Activated T-helper 17 cell treated with anti-CD3 and anti-CD28 coated beads, Interleukin-2, amount 50 U/mL, for 72 hours (primary cell): ENCODE data around the gene STARD5. TPM values are rescaled to one million over a fixed set of nuclear protein-coding genes. Genes with fewer than 3 reads are reported as not detected.

Experiments
- ATAC-seq: fragments of 150-1000 bp; cut with Tn5 transposase; replicated peaks from 2 replicates; pipeline ENCODE4 v1.10.0; 2021; ENCODE audit warnings: mild to moderate bottlenecking, moderate library complexity
- H3K27ac Mint-ChIP-seq: one replicate; pipeline ENCODE4 v1.8.0; 2022; ENCODE audit warnings: mixed read lengths
- H3K27me3 Mint-ChIP-seq: one replicate; pipeline ENCODE4 v1.8.0; 2022; ENCODE audit warnings: mixed read lengths
- H3K36me3 Mint-ChIP-seq: one replicate; pipeline ENCODE4 v1.8.0; 2022; ENCODE audit warnings: low read depth, mild to moderate bottlenecking, mixed read lengths
- H3K4me1 Mint-ChIP-seq: one replicate; pipeline ENCODE4 v1.8.0; 2022; ENCODE audit warnings: mixed read lengths
- H3K4me3 Mint-ChIP-seq: one replicate; pipeline ENCODE4 v1.8.0; 2022; ENCODE audit warnings: mild to moderate bottlenecking, mixed read lengths
- H3K9me3 Mint-ChIP-seq: one replicate; pipeline ENCODE4 v1.8.0; 2022; ENCODE audit warnings: mixed read lengths
- total RNA-seq, 2 donors: library from RNA; stranded (reverse); gene quantifications; one replicate each; pipeline ENCODE4 v1.2.3, GENCODE V29; 2022

STARD5 gene
- total RNA-seq, 2 donors from 2014 or later: 5.9 to 8.8 TPM

- peak overlapping the region; percentile 54 for H3K27ac Mint-ChIP-seq
- no peak for ATAC-seq
- H3K4me3 Mint-ChIP-seq: no peak overlapping the region
- H3K36me3 Mint-ChIP-seq: peaks cover 89% of the 10 kb centered on the region
- H3K4me1 Mint-ChIP-seq: peaks cover 24% of the 10 kb centered on the region
- no peaks in the 10 kb centered on the region for H3K27me3 Mint-ChIP-seq
- no peaks in the 10 kb centered on the region for H3K9me3 Mint-ChIP-seq
Observed at GRCh38 chr15:81311752-81312464, 12.0 kb downstream of the STARD5 start.

- peak overlapping the region; percentile 45 for H3K27ac Mint-ChIP-seq
Observed at GRCh38 chr15:81310480-81310879, 13.5 kb downstream of the STARD5 start.

GRCh38 chr15:81309647-81310450, 14.1 kb downstream of the STARD5 start:
- Mint-ChIP-seq H3K4me1 (peaks cover 10% of the 10 kb centered on the region), H3K9me3 (no peaks in the 10 kb centered on the region), H3K27me3 (no peaks in the 10 kb centered on the region), H3K36me3 (peaks cover 91% of the 10 kb centered on the region), H3K27ac (peak overlapping the region; percentile 45), H3K4me3 (no peak overlapping the region)
- ATAC-seq: no peak

More at GRCh38 chr15:81310480-81310879, 13.5 kb downstream of the STARD5 start:
- Mint-ChIP-seq H3K4me1 (peaks cover 15% of the 10 kb centered on the region), H3K9me3 (no peaks in the 10 kb centered on the region), H3K36me3 (peaks cover 90% of the 10 kb centered on the region), H3K4me3 (no peak overlapping the region), H3K27me3 (no peaks in the 10 kb centered on the region)
- no peak for ATAC-seq

- Mint-ChIP-seq H3K36me3 (peaks cover 97% of the 10 kb centered on the region), H3K4me1 (peaks cover 24% of the 10 kb centered on the region)
- no peak for ATAC-seq
Observed at GRCh38 chr15:81308260-81308659, 15.7 kb downstream of the STARD5 start.

GRCh38 chr15:81304226-81304625, 19.7 kb downstream of the STARD5 start:
- no peak for ATAC-seq
- H3K4me1 Mint-ChIP-seq: peaks cover 39% of the 10 kb centered on the region
- H3K36me3 Mint-ChIP-seq: peaks cover 100% of the 10 kb centered on the region
- peak overlapping the region; percentile 97 for H3K27ac Mint-ChIP-seq
- H3K9me3 Mint-ChIP-seq: no peaks in the 10 kb centered on the region
- no peaks in the 10 kb centered on the region for H3K27me3 Mint-ChIP-seq
- peak overlapping the region; percentile 99 for H3K4me3 Mint-ChIP-seq

More at GRCh38 chr15:81308260-81308659, 15.7 kb downstream of the STARD5 start:
- Mint-ChIP-seq H3K4me3 (no peak overlapping the region), H3K27me3 (no peaks in the 10 kb centered on the region), H3K27ac (no peak overlapping the region), H3K9me3 (no peaks in the 10 kb centered on the region)

- Mint-ChIP-seq H3K4me1 (peaks cover 39% of the 10 kb centered on the region), H3K9me3 (no peaks in the 10 kb centered on the region), H3K4me3 (peak overlapping the region; percentile 99), H3K36me3 (peaks cover 100% of the 10 kb centered on the region), H3K27me3 (no peaks in the 10 kb centered on the region), H3K27ac (peak overlapping the region; percentile 97)
- no peak for ATAC-seq
Observed at GRCh38 chr15:81303244-81304225, 20.4 kb downstream of the STARD5 start.

GRCh38 chr15:81302701-81303109, 21.2 kb downstream of the STARD5 start:
- no peak for ATAC-seq
- Mint-ChIP-seq H3K27ac (peak overlapping the region; percentile 97), H3K4me1 (peaks cover 39% of the 10 kb centered on the region)

GRCh38 chr15:81301815-81302399, 22.0 kb downstream of the STARD5 start:
- Mint-ChIP-seq H3K4me3 (peak overlapping the region; percentile 99), H3K4me1 (peaks cover 41% of the 10 kb centered on the region), H3K36me3 (peaks cover 100% of the 10 kb centered on the region), H3K27ac (peak overlapping the region; percentile 97), H3K27me3 (no peaks in the 10 kb centered on the region), H3K9me3 (no peaks in the 10 kb centered on the region)
- ATAC-seq: peak; percentile 76

More at GRCh38 chr15:81302701-81303109, 21.2 kb downstream of the STARD5 start:
- Mint-ChIP-seq H3K4me3 (peak overlapping the region; percentile 99), H3K36me3 (peaks cover 100% of the 10 kb centered on the region), H3K27me3 (no peaks in the 10 kb centered on the region), H3K9me3 (no peaks in the 10 kb centered on the region)

GRCh38 chr15:81301385-81301784, 22.6 kb downstream of the STARD5 start:
- peak overlapping the region; percentile 97 for H3K27ac Mint-ChIP-seq
- no peak for ATAC-seq
- no peaks in the 10 kb centered on the region for H3K27me3 Mint-ChIP-seq
- peak overlapping the region; percentile 99 for H3K4me3 Mint-ChIP-seq
- H3K36me3 Mint-ChIP-seq: peaks cover 100% of the 10 kb centered on the region
- H3K9me3 Mint-ChIP-seq: no peaks in the 10 kb centered on the region
- peaks cover 45% of the 10 kb centered on the region for H3K4me1 Mint-ChIP-seq

GRCh38 chr15:81299630-81300273, 24.2 kb downstream of the STARD5 start:
- peak overlapping the region; percentile 97 for H3K27ac Mint-ChIP-seq
- H3K4me1 Mint-ChIP-seq: peaks cover 60% of the 10 kb centered on the region
- H3K4me3 Mint-ChIP-seq: peak overlapping the region; percentile 99
- peaks cover 100% of the 10 kb centered on the region for H3K36me3 Mint-ChIP-seq
- H3K27me3 Mint-ChIP-seq: no peaks in the 10 kb centered on the region
- no peak for ATAC-seq
- H3K9me3 Mint-ChIP-seq: no peaks in the 10 kb centered on the region

- no peaks in the 10 kb centered on the region for H3K9me3 Mint-ChIP-seq
- H3K36me3 Mint-ChIP-seq: peaks cover 99% of the 10 kb centered on the region
- H3K27me3 Mint-ChIP-seq: no peaks in the 10 kb centered on the region
- peak overlapping the region; percentile 99 for H3K4me3 Mint-ChIP-seq
- peaks cover 59% of the 10 kb centered on the region for H3K4me1 Mint-ChIP-seq
- no peak for ATAC-seq
- H3K27ac Mint-ChIP-seq: peak overlapping the region; percentile 97
Observed at GRCh38 chr15:81299156-81299555, 24.8 kb downstream of the STARD5 start.

- H3K27me3 Mint-ChIP-seq: no peaks in the 10 kb centered on the region
- H3K36me3 Mint-ChIP-seq: peaks cover 99% of the 10 kb centered on the region
- no peak for ATAC-seq
- H3K27ac Mint-ChIP-seq: peak overlapping the region; percentile 97
- no peaks in the 10 kb centered on the region for H3K9me3 Mint-ChIP-seq
- peaks cover 59% of the 10 kb centered on the region for H3K4me1 Mint-ChIP-seq
- peak overlapping the region; percentile 99 for H3K4me3 Mint-ChIP-seq
Observed at GRCh38 chr15:81298611-81299010, 25.3 kb downstream of the STARD5 start.
